ENCODE data around the gene DECR2.

DECR2 gene

GRCh38 chr16:354971-355461 is 46.7 kb upstream of the DECR2 start:
- H3K4me1 ChIP-seq: peaks cover 6% of the 10 kb centered on the region
- no peaks in the 10 kb centered on the region for H3K79me2 ChIP-seq
- H3K36me3 ChIP-seq (ENCODE audit: control insufficient read depth, insufficient read depth, low read length): no peaks in the 10 kb centered on the region
- H3K27ac ChIP-seq: no peak overlapping the region
- H3K9me3 ChIP-seq (ENCODE audit: control insufficient read depth, low read length): no peaks in the 10 kb centered on the region
- H3K9ac ChIP-seq: no peak overlapping the region
- TF ChIP-seq CTCF (IDR thresholded peaks at IDR 0.05): no peak
- H2AFZ ChIP-seq: no peak overlapping the region
- H3K4me3 ChIP-seq (ENCODE audit: low read depth, low read length): no peak overlapping the region
- no peak overlapping the region for H3K4me2 ChIP-seq (ENCODE audit: low read length)
- H3K27me3 ChIP-seq (ENCODE audit: control insufficient read depth, insufficient read depth, low read length): no peaks in the 10 kb centered on the region

- no peak for TF ChIP-seq CTCF (IDR thresholded peaks at IDR 0.05)
- H3K4me2 ChIP-seq (ENCODE audit: low read length): no peak overlapping the region
- H3K4me3 ChIP-seq (ENCODE audit: low read depth, low read length): no peak overlapping the region
- no peaks in the 10 kb centered on the region for H3K9me3 ChIP-seq (ENCODE audit: control insufficient read depth, low read length)
- no peaks in the 10 kb centered on the region for H3K36me3 ChIP-seq (ENCODE audit: control insufficient read depth, insufficient read depth, low read length)
- no peaks in the 10 kb centered on the region for H3K79me2 ChIP-seq
- no peak overlapping the region for H2AFZ ChIP-seq
- no peak overlapping the region for H3K27ac ChIP-seq
- H3K9ac ChIP-seq: no peak overlapping the region
- peaks cover 3% of the 10 kb centered on the region for H3K4me1 ChIP-seq
- no peaks in the 10 kb centered on the region for H3K27me3 ChIP-seq (ENCODE audit: control insufficient read depth, insufficient read depth, low read length)
Measured at GRCh38 chr16:356741-357140, 44.9 kb upstream of the DECR2 start.

GRCh38 chr16:359067-359763 is 42.5 kb upstream of the DECR2 start:
- H3K9me3 ChIP-seq (ENCODE audit: control insufficient read depth, low read length): no peaks in the 10 kb centered on the region

GRCh38 chr16:359871-360697 is 41.6 kb upstream of the DECR2 start:
- Histone ChIP-seq H3K4me3 (ENCODE audit: low read depth, low read length) (no peak overlapping the region), H3K36me3 (ENCODE audit: control insufficient read depth, insufficient read depth, low read length) (no peaks in the 10 kb centered on the region), H3K27me3 (ENCODE audit: control insufficient read depth, insufficient read depth, low read length) (no peaks in the 10 kb centered on the region), H3K79me2 (no peaks in the 10 kb centered on the region), H2AFZ (no peak overlapping the region), H3K27ac (no peak overlapping the region), H3K9ac (no peak overlapping the region), H3K4me1 (no peaks in the 10 kb centered on the region), H3K9me3 (ENCODE audit: control insufficient read depth, low read length) (no peaks in the 10 kb centered on the region), H3K4me2 (ENCODE audit: low read length) (no peak overlapping the region)
- TF ChIP-seq CTCF (IDR thresholded peaks at IDR 0.05): no peak

More at GRCh38 chr16:359067-359763, 42.5 kb upstream of the DECR2 start:
- Histone ChIP-seq H3K9ac (no peak overlapping the region), H3K36me3 (ENCODE audit: control insufficient read depth, insufficient read depth, low read length) (no peaks in the 10 kb centered on the region), H3K27ac (no peak overlapping the region), H3K4me1 (no peaks in the 10 kb centered on the region), H3K4me2 (ENCODE audit: low read length) (no peak overlapping the region), H3K79me2 (no peaks in the 10 kb centered on the region), H3K4me3 (ENCODE audit: low read depth, low read length) (no peak overlapping the region), H3K27me3 (ENCODE audit: control insufficient read depth, insufficient read depth, low read length) (no peaks in the 10 kb centered on the region), H2AFZ (no peak overlapping the region)
- TF ChIP-seq CTCF (IDR thresholded peaks at IDR 0.05): no peak
